Measurements from ENCODE around the gene VCL.
"Not testable (repeated sequence)": the region's sequence is repeated elsewhere in the genome, so short reads cannot be mapped to it uniquely, and the experiment has no call there.

The VCL gene

DNA sequence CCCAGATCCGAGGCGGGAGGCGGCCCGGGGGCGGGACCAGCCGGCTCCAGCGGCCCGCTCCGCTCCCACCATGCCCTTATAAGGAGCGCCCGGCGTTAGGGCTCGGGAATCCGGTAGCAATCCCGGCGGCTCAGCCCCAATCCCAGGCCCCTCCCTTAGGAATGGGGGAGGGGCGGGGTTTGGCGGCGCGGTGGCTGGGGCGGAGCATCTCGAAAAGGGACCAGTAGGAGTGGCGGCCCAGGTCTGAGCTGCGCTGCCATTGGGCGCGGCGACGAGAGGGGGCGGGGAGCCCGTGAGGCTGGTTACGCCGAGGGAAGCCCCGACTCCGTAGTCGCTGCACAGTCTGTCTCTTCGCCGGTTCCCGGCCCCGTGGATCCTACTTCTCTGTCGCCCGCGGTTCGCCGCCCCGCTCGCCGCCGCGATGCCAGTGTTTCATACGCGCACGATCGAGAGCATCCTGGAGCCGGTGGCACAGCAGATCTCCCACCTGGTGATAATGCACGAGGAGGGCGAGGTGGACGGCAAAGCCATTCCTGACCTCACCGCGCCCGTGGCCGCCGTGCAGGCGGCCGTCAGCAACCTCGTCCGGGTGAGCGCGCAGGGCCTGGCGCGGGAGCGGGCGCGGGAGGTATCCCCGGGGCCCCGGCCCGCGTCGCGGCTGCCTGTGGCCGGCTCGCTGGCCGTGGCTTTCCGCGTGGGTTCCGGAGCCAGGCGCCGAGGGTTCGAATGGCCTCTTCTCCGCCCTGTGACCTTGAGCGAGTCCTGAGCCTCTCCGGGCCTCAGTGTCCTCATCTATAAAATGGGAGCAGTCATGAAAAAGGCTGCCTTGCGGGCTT, at the start of gene VCL:
Gene VCL (plus strand): TSS at position 330 of the 836 bp plus-strand sequence. CDS start 92 bp downstream, at position 422.
- DNase-seq = peak; percentile 64

- no peak for DNase-seq
These were observed 48.8 kb upstream of the VCL start for GRCh38 chr10:73948947-73949633.

- DNase-seq = no peak
These were observed 47.6 kb upstream of the VCL start for GRCh38 chr10:73950155-73950948.

DNA sequence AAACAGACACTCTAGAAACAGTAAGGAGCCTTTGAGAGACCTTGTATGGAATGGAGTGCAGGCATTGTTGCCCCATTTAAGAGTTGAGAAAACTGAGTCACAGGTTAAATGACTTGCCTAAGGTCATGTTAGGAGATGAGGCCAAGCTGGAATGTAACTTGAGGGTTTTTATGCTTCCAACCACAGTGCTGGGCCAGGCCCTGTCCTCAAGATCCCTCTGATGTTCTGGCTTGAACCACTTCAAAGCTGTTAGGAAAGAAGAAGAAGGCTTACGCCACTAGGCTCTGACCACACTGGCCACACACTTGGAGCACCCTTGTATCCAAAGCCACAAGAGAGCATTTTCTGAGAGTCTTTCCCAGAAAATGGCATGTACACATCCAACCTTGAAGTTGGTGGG, 44.3 kb upstream of the VCL start:
- DNase-seq = no peak

DNA sequence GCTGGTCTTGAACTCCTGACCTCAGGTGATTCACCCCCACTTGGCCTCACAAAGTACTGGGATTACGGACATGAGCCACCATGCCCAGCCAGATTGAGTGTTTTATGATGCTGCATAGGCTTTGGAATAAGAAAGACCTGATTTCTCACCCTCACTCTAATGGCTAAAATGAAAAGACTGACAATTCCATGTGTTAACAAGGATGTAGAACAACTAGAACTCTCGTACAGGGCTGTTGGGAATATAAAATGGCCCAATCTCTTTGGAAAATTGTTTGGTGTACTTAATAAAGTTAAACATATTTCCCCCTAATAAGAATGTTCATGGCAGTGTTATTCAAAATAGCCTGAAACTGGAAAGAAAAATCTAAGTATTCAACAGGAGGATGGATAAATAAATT, 43.2 kb upstream of the VCL start:
- DNase-seq = no peak

GRCh38 chr10:73955719-73956118, 42.2 kb upstream of the VCL start:
- no peak for DNase-seq

GRCh38 chr10:73956476-73957359, 41.2 kb upstream of the VCL start:
- DNase-seq = no peak

DNA sequence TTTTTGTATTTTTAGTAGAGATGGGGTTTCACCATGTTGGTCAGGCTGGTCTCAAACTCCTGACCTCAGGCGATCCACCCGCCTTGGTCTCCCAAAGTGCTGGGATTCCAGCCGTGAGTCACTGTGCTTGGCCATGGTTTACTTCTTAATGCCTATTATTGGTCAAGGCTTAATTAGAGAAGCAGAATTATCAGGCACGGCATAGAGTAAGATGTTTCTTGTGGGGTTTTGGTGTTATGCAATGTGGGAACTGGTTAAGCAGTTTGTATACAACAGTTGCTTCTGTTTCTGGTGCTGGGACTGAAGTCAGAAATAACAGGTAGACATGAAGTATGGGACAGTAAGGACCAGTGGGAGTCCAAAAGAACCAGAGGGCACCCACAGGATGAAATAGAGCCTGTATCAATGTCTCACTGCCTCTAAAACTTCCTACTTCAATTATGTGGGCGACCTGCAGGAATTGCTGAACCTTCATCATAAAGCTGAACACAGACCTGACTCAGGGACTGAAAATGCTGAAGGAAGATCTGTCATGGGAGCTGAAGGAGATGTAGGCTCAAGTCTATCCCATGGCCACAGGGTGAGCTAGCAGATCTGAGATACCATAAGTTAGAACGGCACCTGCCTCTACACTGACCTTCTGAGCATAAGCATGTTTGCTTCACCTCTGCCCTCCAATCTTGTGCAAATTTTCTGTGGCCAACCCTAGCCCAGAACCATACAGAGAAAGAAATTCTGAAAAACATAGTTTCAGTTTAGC, 38.3 kb upstream of the VCL start:
- no peak for DNase-seq

- DNase-seq = no peak
These were observed 35.5 kb upstream of the VCL start for GRCh38 chr10:73962386-73962785.

DNA sequence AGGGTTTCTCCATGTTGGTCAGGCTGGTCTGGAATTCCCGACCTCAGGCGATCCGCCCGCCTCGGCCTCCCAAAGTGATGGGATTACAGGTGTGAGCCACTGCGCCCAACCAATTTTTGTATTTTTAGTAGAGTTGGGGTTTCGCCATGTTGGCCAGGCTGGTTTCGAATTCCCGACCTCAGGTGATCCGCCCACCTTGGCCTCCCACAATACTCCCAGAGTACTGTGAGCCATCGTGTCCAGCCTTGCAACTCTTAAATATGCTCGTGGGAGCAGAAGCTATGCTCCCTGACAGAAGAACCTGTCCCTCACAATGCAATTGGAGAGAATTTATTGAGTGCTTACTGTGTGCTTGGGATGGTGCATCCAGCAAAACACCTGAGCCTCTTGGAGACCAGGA, 34.4 kb upstream of the VCL start:
- not testable (repeated sequence) for DNase-seq

DNA sequence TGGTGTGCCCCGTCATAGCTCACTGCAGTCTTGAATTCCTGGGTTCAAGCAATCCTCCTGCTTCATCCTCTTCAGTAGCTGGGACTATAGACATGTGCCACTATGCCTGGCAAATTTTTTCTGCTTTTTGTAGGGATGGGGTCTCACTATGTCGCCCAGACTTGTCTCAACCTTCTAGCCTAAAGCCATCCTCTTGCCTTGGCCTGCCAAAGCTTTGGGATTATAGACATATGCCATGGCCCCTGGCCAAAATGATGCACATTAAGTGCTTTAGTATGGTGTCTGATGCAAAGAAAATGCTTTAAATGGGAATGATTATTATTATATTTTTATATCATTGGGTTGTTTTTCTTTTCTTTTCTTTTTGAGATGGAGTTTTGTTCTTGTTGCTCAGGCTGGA, 33.2 kb upstream of the VCL start:
- no peak for DNase-seq

DNA sequence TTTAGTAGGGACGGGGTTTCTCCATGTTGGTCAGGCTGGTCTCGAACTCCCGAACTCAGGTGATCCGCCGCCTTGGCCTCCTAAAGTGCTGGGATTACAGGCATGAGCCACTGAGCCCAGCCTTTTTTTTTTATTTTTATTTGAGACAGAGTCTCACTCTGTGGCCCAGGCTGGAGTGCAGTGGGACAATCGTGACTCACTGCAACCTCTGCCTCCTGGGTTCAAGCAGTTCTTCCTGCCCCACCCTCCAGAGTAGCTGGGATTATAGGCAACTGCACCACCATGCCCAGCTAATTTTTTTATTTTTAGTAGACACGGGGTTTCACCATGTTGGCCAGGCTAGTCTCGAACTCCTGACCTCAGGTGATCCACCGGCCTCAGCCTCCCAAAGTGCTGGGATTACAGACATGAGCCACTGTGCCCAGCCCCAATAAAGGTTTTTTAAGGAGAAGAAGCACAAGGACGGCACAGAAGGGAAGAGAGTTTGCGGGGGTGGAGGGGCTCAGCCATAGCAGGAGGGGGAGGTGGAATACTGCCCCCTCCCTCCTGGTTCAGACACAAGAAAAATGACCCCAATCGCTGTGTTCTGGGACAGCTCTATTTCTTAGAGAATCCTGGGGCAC, 32.5 kb upstream of the VCL start:
- DNase-seq = not testable (repeated sequence)

DNA sequence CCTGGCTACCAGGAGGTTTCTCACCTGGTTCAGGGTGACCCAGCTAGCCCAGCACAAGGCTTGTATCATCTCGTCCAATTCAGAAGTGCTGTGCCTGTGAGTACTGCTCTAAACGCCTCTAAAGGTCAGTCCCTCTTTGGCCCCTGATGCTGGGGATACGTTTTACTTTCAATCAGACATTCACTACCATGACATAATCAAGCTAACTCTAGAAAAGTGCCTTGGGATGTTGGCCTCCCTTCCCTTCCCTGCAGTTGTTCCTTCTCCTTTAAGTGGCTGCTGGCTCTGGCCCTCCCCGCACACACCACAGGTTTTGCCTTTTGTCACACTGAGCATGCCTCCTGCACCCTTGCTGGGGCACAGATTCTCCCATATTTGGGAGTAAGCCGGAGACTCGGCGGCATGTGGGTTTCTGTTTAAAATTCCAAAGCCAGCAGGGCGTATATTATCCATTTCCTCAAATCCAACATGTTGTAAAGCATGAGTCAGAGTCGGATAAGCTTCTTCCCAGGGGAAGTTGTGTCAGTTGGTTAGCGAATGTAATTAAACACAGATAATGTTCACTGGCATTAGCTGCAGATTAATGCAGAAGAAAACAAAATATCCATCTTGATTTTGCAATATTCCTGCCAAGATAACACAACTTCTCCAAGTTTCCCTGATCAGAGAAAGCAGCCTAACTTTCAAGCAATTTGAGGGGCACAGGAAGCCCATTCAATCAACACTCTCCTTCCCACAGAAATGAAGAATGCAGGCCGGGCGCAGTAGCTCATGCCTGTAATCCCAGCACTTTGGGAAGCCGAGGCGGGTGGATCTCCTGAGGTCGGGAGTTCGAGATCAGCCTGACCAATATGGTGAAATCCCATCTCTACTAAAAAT, 31.8 kb upstream of the VCL start:
- DNase-seq = no peak

DNA sequence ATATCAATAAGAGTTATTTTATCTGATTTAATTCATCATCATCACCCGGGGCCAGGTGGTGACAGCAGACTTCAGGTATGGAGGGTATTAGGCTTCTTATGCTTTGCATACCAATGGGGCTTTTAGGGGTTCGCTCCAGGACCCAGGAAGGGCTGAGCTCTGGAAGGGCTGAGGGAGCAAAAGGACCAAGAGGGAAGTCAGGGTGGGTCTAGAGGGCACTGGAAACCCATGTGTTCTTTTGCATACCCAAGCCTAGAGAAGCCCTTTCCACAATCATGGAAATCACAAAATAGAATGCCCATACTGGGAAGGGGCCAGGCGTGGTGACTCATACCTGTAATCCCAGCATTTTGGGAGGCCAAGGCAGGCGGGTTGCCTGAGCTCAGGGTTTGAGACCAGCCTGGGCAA, 30.9 kb upstream of the VCL start:
- no peak for DNase-seq

DNA sequence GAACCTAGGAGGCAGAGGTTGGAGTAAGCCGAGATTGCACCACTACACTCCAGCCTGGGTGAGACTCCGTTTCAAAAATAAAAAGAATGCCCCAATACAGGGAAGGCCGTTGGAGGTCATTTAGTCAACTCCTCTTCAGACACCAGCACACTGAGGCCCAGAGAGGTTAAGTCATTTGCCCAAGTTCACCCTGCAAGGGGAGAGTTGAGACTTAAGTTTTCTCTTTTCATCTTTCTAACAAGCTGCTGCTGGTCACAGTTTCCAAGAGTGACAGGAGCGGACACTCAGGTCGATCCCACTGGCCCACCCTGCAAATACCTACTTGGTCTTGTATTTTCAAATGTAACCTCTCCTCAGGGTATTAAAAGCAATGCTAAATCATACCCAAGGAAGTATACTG, 30.4 kb upstream of the VCL start:
- DNase-seq = no peak

DNA sequence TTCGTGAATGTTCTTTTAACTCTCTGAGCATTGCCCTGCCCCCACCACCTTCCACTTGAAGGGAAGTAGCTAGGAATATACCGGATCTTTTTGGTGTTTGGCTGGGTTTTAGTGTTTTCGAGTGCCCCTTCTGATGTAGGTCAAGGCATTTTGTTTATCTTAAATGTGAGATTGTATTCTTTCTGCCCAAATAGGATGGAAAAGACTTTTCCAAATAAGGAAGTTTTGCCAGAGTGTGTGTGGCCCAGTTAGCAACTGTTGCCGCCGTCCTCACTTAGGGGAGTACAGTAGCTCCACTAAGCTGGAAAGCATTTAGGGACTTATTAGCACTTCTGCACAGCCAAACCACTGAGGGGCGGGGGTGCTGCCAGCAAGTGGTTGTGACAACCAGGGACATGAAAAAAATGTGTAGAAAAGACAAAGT, 29.8 kb upstream of the VCL start:
- no peak for DNase-seq

DNA sequence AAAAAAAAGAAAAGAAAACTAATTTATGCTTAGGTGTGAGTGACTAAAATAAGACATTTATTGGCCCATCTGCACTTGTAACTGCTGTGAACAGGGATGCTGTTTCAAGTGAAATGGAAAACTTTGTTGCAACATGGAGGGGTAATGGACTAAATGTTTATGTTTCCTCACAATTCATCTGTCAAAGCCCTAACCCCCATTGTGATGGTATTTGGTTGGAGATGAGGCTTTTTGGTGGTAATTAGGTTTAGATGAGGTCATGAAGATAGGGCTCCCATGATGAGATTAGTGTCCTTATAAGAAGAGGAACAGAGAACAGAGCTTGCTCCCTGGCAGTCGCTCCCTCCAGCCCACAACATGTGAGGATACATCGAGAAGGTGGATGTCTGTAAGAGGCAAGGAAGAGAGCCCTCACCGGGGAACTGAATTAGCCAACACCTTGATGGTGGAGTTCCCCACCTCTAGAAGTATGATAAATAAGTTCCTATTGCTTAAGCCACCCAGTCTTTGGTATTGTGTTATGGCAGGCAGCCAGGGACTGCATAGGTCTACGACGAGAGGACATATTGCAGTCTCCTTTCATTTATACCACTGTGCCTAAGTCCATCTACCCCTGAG, 28.6 kb upstream of the VCL start:
- no peak for DNase-seq

DNA sequence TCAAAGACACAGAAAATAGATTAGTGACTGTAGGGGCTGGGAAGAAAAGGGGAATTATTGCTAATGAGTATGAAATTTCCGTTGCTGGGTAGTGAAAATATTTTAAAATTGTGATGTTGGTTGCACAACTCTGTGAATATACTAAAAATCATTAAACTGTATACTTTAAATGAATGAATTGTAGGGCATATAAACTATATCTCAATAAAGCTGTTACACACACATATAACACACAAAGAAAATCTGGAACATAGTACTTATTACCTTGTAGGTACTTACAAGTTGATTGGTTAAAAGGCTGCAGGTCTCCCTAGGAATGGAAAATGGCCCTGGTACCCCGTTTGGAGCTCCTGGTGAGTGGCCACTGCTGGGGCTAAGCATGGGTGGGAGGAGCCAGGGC, 27.1 kb upstream of the VCL start:
- no peak for DNase-seq

DNA sequence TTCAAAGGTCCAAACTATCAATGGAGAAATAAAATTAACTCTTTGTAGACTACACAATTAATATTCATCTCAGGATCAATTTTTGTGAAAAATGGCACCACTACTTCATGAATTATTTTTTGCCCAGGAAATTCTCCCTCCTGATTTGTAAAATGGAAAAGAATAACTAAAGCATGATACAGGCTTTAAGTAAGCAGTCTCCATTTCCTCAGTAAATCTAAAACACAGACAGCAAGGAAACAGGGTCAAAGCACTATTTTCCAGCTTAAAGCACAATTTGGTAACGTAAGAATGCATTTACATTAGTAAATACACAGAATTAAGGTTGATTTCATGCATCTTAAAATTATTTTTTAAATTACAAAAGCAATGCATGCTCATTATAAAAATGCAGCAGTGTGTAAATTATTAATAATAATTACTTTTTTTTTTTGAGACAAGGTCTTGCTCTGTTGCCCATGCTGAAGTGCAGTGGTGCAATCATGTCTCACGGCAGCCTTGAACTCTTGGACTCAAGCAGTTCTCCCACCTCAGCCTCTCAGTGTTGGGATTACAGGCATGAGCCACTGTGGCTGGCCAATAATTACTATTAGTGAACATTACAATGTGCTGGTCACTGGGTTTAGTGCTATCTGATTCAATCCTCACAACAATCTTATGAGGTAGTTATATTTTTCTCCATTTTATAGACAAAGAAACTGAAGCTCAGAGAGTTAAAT, 26.1 kb upstream of the VCL start:
- no peak for DNase-seq
